PC-9 (cell line): Measurements from ENCODE around the gene FAM90A26.
"Not testable (repeated sequence)": the region's sequence is repeated elsewhere in the genome, so short reads cannot be mapped to it uniquely, and the experiment has no call there.

Experiments
- CTCF ChIP-seq: fragments of 200-600 bp; sonication (generic); conservative IDR thresholded peaks from 2 replicates; pipeline ENCODE4 v1.6.1; 2017; ENCODE audit warnings: mixed run types, antibody characterized with exemption, mild to moderate bottlenecking, moderate library complexity
- EZH2 ChIP-seq: fragments of 200-600 bp; sonication (generic); IDR thresholded peaks from 2 replicates; pipeline ENCODE4 v1.8.0; 2017; ENCODE audit warnings: antibody characterized with exemption, low read depth

- not testable (repeated sequence) for TF ChIP-seq CTCF, EZH2
Measured at GRCh38 chr4:9134556-9134955, 35.7 kb upstream of the FAM90A26 start.
